ENCODE data around the gene CIDEB. TPM values are rescaled to one million over a fixed set of nuclear protein-coding genes. Genes with fewer than 3 reads are reported as not detected.

Gene CIDEB
- total RNA-seq, 1 experiment from 2014 or later: not detected

- Histone ChIP-seq H3K4me3 (no peak overlapping the region), H3K4me1 (replicated peaks; ENCODE audit: insufficient read depth) (peaks cover 3% of the 10 kb centered on the region; the same call in 1 of the 2 replicates), H4K20me1 (ENCODE audit: insufficient read depth) (no peaks in the 10 kb centered on the region), H2AFZ (no peak overlapping the region), H3K9me3 (ENCODE audit: insufficient read depth, low read depth) (no peaks in the 10 kb centered on the region), H3K27ac (no peak overlapping the region), H3K4me2 (no peak overlapping the region), H3K9me2 (ENCODE audit: insufficient read depth) (no peaks in the 10 kb centered on the region), H3K36me3 (ENCODE audit: low read depth) (no peaks in the 10 kb centered on the region), H3F3A (ENCODE audit: insufficient read depth, low read depth) (no peaks in the 10 kb centered on the region), H3K79me2 (ENCODE audit: low read depth) (no peaks in the 10 kb centered on the region), H3K27me3 (ENCODE audit: insufficient read depth, low read depth) (no peaks in the 10 kb centered on the region)
- TF ChIP-seq EZH2 (IDR thresholded peaks at IDR 0.05; ENCODE audit: low read depth) (no peak), CTCF (conservative IDR thresholded peaks at IDR 0.05) (no peak)
- intact Hi-C loops (cut with micrococcal nuclease; ENCODE audit: unreplicated experiment): loop anchor here (2.0 kb wide), 1 partner anchor 347 kb away; no protein-coding TSS in a partner anchor
- ChIA-PET POLR2A (ENCODE audit: unreplicated experiment) (interaction anchor here (0.6 to 1.1 kb wide), 2 partner anchors 89 to 100 kb away, joined by 3 to 5 read pairs; no protein-coding TSS in a partner anchor), CTCF (interaction anchor here (0.6 to 2.9 kb wide), 5 partner anchors 33 to 110 kb away, joined by 3 to 26 read pairs (median 8); partner anchors contain the start of genes DHRS1, NOP9 and TINF2)
- no TSS peak for BruUV-seq (replicated peaks)
- DNase-seq: no peak
Observed at GRCh38 chr14:24331731-24332267, 24.0 kb upstream of the CIDEB start.

GRCh38 chr14:24330973-24331674 is 23.3 kb upstream of the CIDEB start:
- no peak overlapping the region for H3K4me3 ChIP-seq
- no peak overlapping the region for H2AFZ ChIP-seq
- H3K27ac ChIP-seq: no peak overlapping the region
- BruUV-seq (replicated peaks): no TSS peak
- H3K36me3 ChIP-seq (ENCODE audit: low read depth): no peaks in the 10 kb centered on the region
- DNase-seq: no peak
- intact Hi-C loops (cut with micrococcal nuclease; ENCODE audit: unreplicated experiment): no loop called here
- no peak overlapping the region for H3K4me2 ChIP-seq
- no peaks in the 10 kb centered on the region for H3K27me3 ChIP-seq (ENCODE audit: insufficient read depth, low read depth)
- peaks cover 3% of the 10 kb centered on the region; the same call in 1 of the 2 replicates for H3K4me1 ChIP-seq (replicated peaks; ENCODE audit: insufficient read depth)
- no peaks in the 10 kb centered on the region for H3F3A ChIP-seq (ENCODE audit: insufficient read depth, low read depth)
- CTCF ChIA-PET: interaction anchor here (0.5 to 0.6 kb wide), 2 partner anchors 57 to 242 kb away, joined by 3 to 4 read pairs; no protein-coding TSS in a partner anchor
- POLR2A ChIA-PET (ENCODE audit: unreplicated experiment): no interaction called here
- no peaks in the 10 kb centered on the region for H4K20me1 ChIP-seq (ENCODE audit: insufficient read depth)
- no peaks in the 10 kb centered on the region for H3K9me2 ChIP-seq (ENCODE audit: insufficient read depth)
- no peaks in the 10 kb centered on the region for H3K79me2 ChIP-seq (ENCODE audit: low read depth)
- no peaks in the 10 kb centered on the region for H3K9me3 ChIP-seq (ENCODE audit: insufficient read depth, low read depth)
- no peak for TF ChIP-seq CTCF (conservative IDR thresholded peaks at IDR 0.05)
- no peak for TF ChIP-seq EZH2 (IDR thresholded peaks at IDR 0.05; ENCODE audit: low read depth)

DNA sequence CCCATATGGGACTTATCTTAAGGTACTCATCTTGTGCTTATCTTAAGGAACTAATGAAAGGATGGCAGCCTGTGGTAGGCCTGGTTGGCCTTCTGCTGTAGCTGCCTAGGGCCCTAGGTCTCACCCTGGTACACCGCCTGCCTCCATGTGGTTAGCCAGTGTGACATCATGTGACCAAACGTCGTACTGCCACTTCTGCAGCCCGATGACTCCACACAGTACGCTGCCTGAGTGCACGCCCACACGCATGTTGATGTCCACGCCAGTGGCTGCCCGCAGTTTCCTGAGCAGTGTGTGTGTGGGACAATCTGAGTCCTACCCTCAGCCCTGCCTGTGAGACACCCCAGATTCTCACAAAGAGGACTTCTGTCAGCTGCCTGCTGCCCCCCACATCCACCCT is 22.0 kb upstream of the CIDEB start:
- POLR2A ChIA-PET (ENCODE audit: unreplicated experiment): no interaction called here
- 0 out of 2 replicates have a peak, but pooled peaks cover 3% of the 10 kb centered on the region for H3K4me1 ChIP-seq (replicated peaks; ENCODE audit: insufficient read depth)
- CTCF ChIA-PET: no interaction called here

More for the DNA sequence above, 22.0 kb upstream of the CIDEB start:
- H3K27ac ChIP-seq: no peak overlapping the region
- BruUV-seq (replicated peaks): no TSS peak
- no peak overlapping the region for H3K4me3 ChIP-seq
- no peak overlapping the region for H2AFZ ChIP-seq
- no peaks in the 10 kb centered on the region for H3K79me2 ChIP-seq (ENCODE audit: low read depth)
- DNase-seq: no peak
- intact Hi-C loops (cut with micrococcal nuclease; ENCODE audit: unreplicated experiment): no loop called here
- no peaks in the 10 kb centered on the region for H3K9me2 ChIP-seq (ENCODE audit: insufficient read depth)
- H3K4me2 ChIP-seq: no peak overlapping the region
- TF ChIP-seq CTCF (conservative IDR thresholded peaks at IDR 0.05): no peak
- no peak for TF ChIP-seq EZH2 (IDR thresholded peaks at IDR 0.05; ENCODE audit: low read depth)
- no peaks in the 10 kb centered on the region for H4K20me1 ChIP-seq (ENCODE audit: insufficient read depth)
- no peaks in the 10 kb centered on the region for H3K36me3 ChIP-seq (ENCODE audit: low read depth)
- H3F3A ChIP-seq (ENCODE audit: insufficient read depth, low read depth): no peaks in the 10 kb centered on the region
- H3K27me3 ChIP-seq (ENCODE audit: insufficient read depth, low read depth): no peaks in the 10 kb centered on the region
- no peaks in the 10 kb centered on the region for H3K9me3 ChIP-seq (ENCODE audit: insufficient read depth, low read depth)

Data from PC-9 (cell line).